Testis (tissue), 2 donors: ENCODE data around the gene NTM.

Source experiments
- POLR2A ChIP-seq: fragments of 450-650 bp; IDR thresholded peaks from one replicate; pipeline ENCODE4 v1.6.1; 2017; ENCODE audit warnings: antibody characterized with exemption, mild to moderate bottlenecking, moderate library complexity
- TF ChIP-seq, protein P1 (sequence below), 3 experiments: fragments of 450-650 bp in 2 of 3; fragments of 200-600 bp in 1 of 3; sonication (generic) in 1 of 3; IDR thresholded peaks; one replicate each; pipeline ENCODE4 v1.5.1; 2016 to 2019; ENCODE audit warnings: antibody characterized with exemption in 3 of 3, mild to moderate bottlenecking in 2 of 3, moderate library complexity in 1 of 3

DNA sequence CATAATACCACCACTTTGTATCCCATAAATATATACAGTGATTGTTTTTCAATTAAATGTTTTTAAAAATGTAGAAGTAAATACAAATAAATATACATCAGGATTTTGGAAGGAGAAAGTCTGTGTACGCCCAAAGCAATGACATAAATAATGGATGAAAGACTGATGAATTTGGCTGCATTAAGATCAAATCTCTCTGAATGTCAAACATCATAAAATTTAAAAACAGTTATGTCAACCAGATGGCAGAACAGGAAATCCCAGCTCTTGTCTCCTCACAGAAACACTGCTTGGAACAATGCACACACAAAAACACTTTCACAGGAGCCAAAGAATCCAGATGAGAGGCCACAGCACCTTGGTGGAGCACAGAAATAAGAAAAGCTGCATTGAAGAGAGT lies 332.9 kb downstream of the NTM start:
- TF ChIP-seq, protein P1, sequence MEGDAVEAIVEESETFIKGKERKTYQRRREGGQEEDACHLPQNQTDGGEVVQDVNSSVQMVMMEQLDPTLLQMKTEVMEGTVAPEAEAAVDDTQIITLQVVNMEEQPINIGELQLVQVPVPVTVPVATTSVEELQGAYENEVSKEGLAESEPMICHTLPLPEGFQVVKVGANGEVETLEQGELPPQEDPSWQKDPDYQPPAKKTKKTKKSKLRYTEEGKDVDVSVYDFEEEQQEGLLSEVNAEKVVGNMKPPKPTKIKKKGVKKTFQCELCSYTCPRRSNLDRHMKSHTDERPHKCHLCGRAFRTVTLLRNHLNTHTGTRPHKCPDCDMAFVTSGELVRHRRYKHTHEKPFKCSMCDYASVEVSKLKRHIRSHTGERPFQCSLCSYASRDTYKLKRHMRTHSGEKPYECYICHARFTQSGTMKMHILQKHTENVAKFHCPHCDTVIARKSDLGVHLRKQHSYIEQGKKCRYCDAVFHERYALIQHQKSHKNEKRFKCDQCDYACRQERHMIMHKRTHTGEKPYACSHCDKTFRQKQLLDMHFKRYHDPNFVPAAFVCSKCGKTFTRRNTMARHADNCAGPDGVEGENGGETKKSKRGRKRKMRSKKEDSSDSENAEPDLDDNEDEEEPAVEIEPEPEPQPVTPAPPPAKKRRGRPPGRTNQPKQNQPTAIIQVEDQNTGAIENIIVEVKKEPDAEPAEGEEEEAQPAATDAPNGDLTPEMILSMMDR (IDR thresholded peaks at IDR 0.05) = no peak
- TF ChIP-seq POLR2A = no peak
